Measurements from ENCODE around the gene PPP1R3E.
A peak's percentile ranks its signal among the peaks of the same experiment; 100 is the strongest.
"Not testable (repeated sequence)": the region's sequence is repeated elsewhere in the genome, so short reads cannot be mapped to it uniquely, and the experiment has no call there.

Gene PPP1R3E, protein sequence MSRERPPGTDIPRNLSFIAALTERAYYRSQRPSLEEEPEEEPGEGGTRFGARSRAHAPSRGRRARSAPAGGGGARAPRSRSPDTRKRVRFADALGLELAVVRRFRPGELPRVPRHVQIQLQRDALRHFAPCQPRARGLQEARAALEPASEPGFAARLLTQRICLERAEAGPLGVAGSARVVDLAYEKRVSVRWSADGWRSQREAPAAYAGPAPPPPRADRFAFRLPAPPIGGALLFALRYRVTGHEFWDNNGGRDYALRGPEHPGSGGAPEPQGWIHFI

GRCh38 chr14:23302290-23303225 is at the start of gene PPP1R3E:
Gene PPP1R3E, minus strand, starts transcription at chr14:23302859. Its CDS starts 283 bp downstream, at chr14:23302576.
- peak; percentile 81 for DNase-seq (ENCODE audit: low read depth, low spot score)

- DNase-seq (ENCODE audit: low read depth, low spot score) = no peak
Measured at GRCh38 chr14:23351681-23352505, 49.2 kb upstream of the PPP1R3E start.

DNA sequence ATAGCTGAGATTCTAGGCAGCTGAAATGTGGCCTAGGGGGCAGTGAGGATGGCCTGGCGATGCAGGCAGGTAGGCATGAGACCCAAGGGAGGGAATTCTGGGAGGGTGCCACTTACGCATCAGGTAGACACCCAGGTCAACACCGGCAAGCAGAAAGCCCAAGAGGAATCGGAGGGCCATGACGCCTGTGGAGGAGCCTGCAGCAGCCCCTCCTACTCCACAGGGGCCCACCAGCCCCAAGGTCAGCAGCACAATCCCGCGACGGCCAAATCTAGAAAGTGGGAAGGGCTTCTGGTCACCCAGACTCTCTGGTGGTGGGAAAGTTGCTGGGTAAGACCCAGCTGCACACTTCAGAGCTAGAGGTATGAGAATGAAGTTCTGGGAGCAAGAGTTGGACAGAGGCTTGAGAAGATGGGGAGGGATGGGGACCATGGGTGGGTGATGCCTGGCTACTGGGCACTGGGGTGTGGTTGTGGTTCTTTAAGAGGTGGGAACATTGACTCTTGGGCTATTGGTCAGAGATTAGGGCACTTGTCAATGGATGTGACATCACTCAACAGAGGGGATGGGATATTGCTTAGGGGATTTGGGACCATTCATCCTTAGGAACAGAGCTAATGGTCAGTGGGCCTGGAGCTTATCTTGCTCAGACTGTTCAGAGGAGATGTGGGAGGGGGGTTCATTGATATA is 46.6 kb upstream of the PPP1R3E start:
- DNase-seq (ENCODE audit: low read depth, low spot score) = no peak

- DNase-seq (ENCODE audit: low read depth, low spot score) = no peak
Measured at GRCh38 chr14:23348297-23348655, 45.6 kb upstream of the PPP1R3E start.

- DNase-seq (ENCODE audit: low read depth, low spot score) = no peak
Measured at GRCh38 chr14:23347406-23348296, 45.0 kb upstream of the PPP1R3E start.

DNA sequence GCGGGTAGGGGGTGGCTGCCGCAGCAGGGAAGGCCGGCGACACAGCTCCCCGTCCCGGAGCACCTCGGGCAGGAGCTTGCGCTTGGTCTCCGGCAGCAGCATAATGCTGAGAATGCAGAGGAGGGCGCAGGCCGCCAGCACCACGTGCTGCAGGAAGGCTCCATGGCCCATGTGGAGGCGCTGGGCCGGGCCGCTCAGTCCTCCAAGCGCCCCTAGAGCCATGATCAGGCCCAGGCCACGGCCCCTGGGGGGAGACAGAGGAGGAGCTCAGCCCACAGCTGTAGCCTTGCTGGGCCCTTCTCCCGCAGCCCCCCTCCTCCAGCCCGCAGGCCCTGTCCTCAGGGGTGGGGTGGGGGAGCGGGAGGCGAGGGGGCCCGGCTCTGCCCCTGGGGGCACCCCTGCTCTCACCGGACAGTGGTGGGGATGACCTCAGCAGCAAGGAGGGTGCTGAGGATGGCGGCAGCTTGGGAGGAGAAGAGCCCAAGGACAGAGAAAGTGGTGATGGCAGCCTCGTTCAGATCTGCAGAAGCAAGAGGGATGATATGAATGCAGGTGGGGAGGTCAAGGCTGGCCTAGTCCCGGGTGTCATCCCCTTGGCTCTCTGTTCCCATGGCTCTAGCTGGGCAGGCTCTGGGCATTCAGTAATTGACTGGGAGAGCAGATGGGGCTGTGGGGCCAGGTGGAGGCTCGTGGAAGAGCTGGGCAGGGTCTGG is 44.2 kb upstream of the PPP1R3E start:
- DNase-seq (ENCODE audit: low read depth, low spot score) = no peak

GRCh38 chr14:23345987-23346692 is 43.5 kb upstream of the PPP1R3E start:
- DNase-seq (ENCODE audit: low read depth, low spot score) = no peak

DNA sequence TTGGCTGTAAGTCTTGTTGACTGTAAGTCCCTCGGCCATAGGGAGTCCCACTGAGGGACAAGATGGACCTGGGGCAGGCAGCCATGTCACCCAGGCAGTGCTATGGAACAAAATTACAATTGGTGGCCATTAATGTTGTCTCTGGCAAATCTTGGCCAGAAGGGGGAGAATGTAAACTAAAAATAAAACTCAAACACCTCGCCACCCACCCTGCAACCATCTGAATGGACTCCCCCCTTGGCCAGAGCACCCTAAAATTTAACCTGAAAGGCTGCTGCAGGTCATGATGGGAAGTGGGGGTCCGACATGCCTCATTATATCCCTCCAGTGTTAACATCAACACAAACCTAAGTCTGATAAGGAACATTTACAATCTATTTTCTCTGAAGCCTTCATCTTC is 41.8 kb upstream of the PPP1R3E start:
- no peak for DNase-seq (ENCODE audit: low read depth, low spot score)

DNA sequence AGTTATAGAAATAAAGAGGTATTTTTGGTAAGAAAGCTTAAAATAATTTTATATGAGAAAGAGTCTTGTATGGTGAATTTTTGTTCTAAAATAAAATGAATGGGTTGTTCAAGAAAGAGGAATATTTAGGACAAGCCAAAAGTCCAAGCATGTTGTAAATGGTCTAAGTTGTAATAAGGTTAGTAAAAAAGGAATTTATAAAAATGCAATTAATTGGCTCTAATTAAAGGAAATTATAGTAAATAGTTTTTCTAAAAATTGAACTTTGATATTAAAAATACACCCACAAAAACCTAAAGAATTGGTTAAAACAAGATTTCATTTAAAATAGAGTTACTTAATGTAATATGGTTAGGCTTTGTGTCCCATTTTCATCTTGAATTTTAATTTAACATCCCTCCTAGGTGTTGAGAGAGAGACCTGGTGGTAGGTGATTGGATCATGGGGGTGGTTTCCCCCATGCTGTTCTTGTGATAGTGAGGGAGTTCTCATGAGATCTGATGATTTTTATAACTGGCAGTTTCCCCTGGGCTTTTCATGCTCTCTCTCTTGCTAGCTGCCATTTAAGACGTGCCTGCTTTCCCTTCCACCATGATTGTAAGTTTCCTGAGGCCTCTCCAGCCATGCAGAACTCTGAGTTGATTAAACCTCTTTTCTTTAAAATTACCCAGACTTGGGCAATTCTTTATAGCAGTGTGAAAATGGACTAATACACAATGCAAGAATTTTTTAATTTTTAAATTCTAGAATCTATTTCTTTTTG is 37.0 kb upstream of the PPP1R3E start:
- no peak for DNase-seq (ENCODE audit: low read depth, low spot score)

DNA sequence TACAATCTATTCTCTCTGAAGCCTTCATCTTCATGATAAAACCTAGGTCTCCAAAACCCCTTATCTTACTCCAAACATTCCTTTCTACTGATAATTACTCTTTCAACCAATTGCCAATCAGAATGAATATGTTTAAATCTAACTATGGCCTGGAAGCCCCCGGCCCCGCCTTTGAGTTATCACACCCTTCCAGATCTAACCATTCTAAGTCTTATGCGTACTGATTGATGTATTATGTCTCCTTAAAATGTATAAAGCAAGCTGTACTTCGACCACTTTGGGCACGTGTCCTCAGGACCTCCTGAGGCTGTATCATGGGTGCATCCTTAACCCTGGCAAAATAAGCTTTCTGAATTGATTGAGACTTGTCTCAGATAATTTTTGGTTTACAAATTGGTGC is 33.0 kb upstream of the PPP1R3E start:
- no peak for DNase-seq (ENCODE audit: low read depth, low spot score)

DNA sequence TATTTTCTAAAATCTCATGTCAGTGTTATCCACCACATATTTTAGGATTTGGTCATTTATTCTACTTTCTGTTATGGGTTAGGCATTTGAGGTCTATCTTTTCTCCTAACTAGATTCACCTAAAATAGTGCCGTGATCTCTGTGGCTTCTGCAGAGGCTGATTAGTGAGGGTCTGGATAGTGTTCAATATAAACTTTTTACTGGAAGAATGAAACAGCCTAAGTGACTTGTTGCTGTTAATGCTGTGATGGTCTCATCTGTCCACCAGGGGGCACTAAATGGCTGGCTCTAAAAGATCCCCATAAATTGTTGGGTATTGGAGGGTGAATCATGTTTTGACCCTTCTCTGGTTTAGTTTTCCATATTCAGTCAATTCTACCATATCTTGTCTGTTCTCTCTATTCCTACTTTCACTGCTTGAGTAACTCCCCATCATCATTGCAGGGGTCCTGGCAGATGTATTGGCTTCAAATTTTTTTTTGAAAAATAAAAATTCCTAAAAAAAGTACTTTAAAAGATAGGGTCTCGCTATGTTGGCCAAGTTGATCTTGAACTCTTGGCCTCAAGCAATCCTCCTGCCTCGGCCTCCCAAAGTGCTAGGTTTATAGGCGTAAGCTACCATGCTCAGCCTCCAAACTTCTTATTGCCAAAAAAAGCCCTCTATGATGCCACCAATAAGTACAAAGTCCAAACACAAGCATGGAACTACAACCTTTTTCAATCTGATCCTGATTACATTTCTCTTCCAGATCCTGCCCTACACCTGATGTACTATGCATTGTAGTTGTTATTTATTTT is 25.5 kb upstream of the PPP1R3E start:
- peak; percentile 45 for DNase-seq (ENCODE audit: low read depth, low spot score)

- no peak for DNase-seq (ENCODE audit: low read depth, low spot score)
Measured at GRCh38 chr14:23326491-23327332, 24.1 kb upstream of the PPP1R3E start.

DNA sequence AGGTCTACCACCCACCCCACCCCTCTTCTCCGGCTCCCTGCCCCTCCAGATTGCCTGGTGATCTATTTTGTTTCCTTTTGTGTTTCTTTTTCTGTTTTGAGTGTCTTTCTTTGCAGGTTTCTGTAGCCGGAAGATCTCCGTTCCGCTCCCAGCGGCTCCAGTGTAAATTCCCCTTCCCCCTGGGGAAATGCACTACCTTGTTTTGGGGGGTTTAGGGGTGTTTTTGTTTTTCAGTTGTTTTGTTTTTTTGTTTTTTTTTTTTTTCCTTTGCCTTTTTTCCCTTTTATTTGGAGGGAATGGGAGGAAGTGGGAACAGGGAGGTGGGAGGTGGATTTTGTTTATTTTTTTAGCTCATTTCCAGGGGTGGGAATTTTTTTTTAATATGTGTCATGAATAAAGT is 23.1 kb upstream of the PPP1R3E start:
- not testable (repeated sequence) for DNase-seq (ENCODE audit: low read depth, low spot score)

DNA sequence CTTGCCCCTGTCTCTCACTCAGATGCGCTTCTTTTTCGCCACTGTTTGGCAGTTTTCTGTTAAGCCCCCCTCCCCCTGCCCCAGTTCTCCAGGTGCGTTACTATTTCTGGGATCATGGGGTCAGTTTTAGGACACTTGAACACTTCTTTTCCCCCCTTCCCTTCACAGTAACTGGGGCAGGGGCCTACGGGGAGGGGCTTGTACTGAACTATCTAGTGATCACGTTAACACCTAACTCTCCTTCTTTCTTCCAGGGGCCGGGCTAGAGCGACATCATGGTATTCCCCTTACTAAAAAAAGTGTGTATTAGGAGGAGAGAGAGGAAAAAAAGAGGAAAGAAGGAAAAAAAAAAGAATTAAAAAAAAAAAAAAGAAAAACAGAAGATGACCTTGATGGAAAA is 22.3 kb upstream of the PPP1R3E start:
- no peak for DNase-seq (ENCODE audit: low read depth, low spot score)

DNA sequence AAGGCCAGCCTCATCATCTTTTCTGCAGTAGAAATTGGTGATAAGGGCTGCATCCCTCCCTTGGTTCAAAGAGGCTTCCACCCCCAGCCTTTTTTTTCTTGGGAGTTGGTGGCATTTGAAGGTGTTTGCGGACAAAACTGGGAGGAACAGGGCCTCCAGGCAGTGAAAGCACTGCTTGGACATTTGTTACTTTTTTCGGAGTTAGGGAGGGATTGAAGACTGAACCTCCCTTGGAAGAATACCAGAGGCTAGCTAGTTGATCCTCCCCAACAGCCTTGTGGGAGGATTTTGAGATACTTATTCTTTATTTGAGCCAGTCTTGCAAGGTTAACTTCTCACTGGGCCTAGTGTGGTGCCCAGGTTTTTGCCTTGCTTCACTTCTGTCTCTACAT is 21.8 kb upstream of the PPP1R3E start:
- no peak for DNase-seq (ENCODE audit: low read depth, low spot score)

GRCh38 chr14:23323838-23324454 is 21.3 kb upstream of the PPP1R3E start:
- no peak for DNase-seq (ENCODE audit: low read depth, low spot score)

All from activated naive CD8-positive, alpha-beta T cell treated with anti-CD3 and anti-CD28 coated beads, Interleukin-2, amount 50 U/mL, for 16 hours (primary cell).